ENCODE measurements around the gene TUFT1. TPM values are rescaled to one million over a fixed set of nuclear protein-coding genes. Genes with fewer than 3 reads are reported as not detected.

TUFT1 gene
- total and polyA plus RNA-seq, 2 of the 8 experiments (the other 6 are each of a cell fraction or from before 2014, with no cell fraction given), result 7.3 to 10.4 TPM

DNA sequence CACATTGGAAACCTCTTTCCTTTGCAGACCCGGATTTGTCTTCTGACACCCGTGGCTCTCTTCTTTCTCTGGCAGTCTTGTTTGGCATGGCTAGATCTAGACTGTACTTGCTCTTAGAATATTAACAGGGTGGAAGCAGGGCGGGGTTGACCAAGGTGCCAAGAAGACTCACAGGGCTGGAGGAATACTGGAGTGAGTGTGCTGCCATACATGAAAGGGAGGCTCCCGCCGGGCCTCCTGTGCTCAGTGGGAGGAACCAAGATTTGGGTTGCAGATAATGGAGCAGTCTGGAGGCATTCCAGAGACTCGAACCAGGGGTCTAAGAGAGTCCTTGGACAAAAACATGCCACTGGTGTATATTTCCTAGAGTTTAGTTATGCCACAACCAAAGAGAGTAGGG, 44.2 kb downstream of the TUFT1 start (continued):
- TF ChIP-seq, protein P1, sequence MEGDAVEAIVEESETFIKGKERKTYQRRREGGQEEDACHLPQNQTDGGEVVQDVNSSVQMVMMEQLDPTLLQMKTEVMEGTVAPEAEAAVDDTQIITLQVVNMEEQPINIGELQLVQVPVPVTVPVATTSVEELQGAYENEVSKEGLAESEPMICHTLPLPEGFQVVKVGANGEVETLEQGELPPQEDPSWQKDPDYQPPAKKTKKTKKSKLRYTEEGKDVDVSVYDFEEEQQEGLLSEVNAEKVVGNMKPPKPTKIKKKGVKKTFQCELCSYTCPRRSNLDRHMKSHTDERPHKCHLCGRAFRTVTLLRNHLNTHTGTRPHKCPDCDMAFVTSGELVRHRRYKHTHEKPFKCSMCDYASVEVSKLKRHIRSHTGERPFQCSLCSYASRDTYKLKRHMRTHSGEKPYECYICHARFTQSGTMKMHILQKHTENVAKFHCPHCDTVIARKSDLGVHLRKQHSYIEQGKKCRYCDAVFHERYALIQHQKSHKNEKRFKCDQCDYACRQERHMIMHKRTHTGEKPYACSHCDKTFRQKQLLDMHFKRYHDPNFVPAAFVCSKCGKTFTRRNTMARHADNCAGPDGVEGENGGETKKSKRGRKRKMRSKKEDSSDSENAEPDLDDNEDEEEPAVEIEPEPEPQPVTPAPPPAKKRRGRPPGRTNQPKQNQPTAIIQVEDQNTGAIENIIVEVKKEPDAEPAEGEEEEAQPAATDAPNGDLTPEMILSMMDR (IDR thresholded peaks at IDR 0.05; ENCODE audit: control extremely low read depth in 1 of 3, insufficient read depth in 1 of 3, low read depth in 1 of 3, low read length in 3 of 3), result no peak
- TF ChIP-seq ASH2L (IDR thresholded peaks at IDR 0.05; ENCODE audit: low read length), result no peak
- no peak for TF ChIP-seq CHD1 (IDR thresholded peaks at IDR 0.05; ENCODE audit: low read depth, low read length)
- no peak for TF ChIP-seq EGR1 (IDR thresholded peaks at IDR 0.05; ENCODE audit: borderline replicate concordance, low read depth, low read length)
- no peak for TF ChIP-seq MAFK (IDR thresholded peaks at IDR 0.05; ENCODE audit: low read depth, low read length)
